T-cell (primary cell): ENCODE data around the gene ABHD17A. TPM values are rescaled to one million over a fixed set of nuclear protein-coding genes. Genes with fewer than 3 reads are reported as not detected.
"Not testable (repeated sequence)": the region's sequence is repeated elsewhere in the genome, so short reads cannot be mapped to it uniquely, and the experiment has no call there.

Experiments used
- ATAC-seq, 4 experiments: fragments of 200-7000 bp in 3 of 4; fragments of 150-1000 bp in 1 of 4; cut with Tn5 transposase; replicated peaks in 1 of 4; 1 replicate in 3 of 4; 2 replicates in 1 of 4; pipeline ENCODE4 v1.10.0; 2021; ENCODE audit warnings: moderate library complexity in 3 of 4, mild to moderate bottlenecking in 2 of 4, moderate number of reproducible peaks in 1 of 4
- CTCF ChIA-PET, 2 donors: fragments of 300-600 bp; sonication (Branson Sonifier 250); formaldehyde crosslinking; loops; one replicate each; lab custom pipeline; 2022; ENCODE audit warnings: antibody characterized with exemption in 2 of 2; lab: Charles Lee
- POLR2A ChIA-PET, 2 donors: fragments of 300-600 bp; sonication (Branson Sonifier 250); formaldehyde crosslinking; loops; one replicate each; lab custom pipeline; 2022; ENCODE audit warnings: antibody characterized with exemption in 2 of 2; lab: Charles Lee
- DNase-seq, 35 experiments: peaks; one replicate each; pipeline versions ENCODE4 v3.0.0 to v3.0.0-alpha.2; 2013 to 2023
- H3K27ac ChIP-seq: one replicate; pipeline ENCODE4 v1.5.1; 2013; ENCODE audit warnings: low read length
- H3K27me3 ChIP-seq, 2 experiments: replicated peaks in 1 of 2; 1 replicate in 1 of 2; 2 replicates in 1 of 2; pipeline versions ENCODE4 v1.6.1 to v1.7.0; 2013; ENCODE audit warnings: low read length in 1 of 2, mixed read lengths in 1 of 2; ENCODE audit not compliant: control insufficient read depth in 2 of 2, insufficient read depth in 2 of 2; ENCODE audit errors: extremely low read depth in 1 of 2
- H3K36me3 ChIP-seq, 2 donors: 1 replicate in 1 of 2; 2 replicates in 1 of 2; pipeline versions ENCODE4 v1.6.1 to v1.7.0; 2013; ENCODE audit warnings: low read length in 1 of 2; ENCODE audit not compliant: control insufficient read depth in 2 of 2, insufficient read depth in 1 of 2; ENCODE audit errors: extremely low read depth in 1 of 2
- H3K4me1 ChIP-seq, 2 experiments: 1 replicate in 1 of 2; 2 replicates in 1 of 2; pipeline versions ENCODE4 v1.6.1 to v1.7.0; 2013; ENCODE audit warnings: low read length in 2 of 2, mixed read lengths in 1 of 2; ENCODE audit not compliant: insufficient read depth in 2 of 2, control insufficient read depth in 1 of 2; ENCODE audit errors: extremely low read depth in 1 of 2
- H3K4me3 ChIP-seq, 2 donors: 1 replicate in 1 of 2; 2 replicates in 1 of 2; pipeline versions ENCODE4 v1.5.1 to v1.7.0; 2013; ENCODE audit warnings: mild to moderate bottlenecking in 2 of 2, low read length in 1 of 2, moderate library complexity in 1 of 2; ENCODE audit not compliant: control insufficient read depth in 1 of 2; ENCODE audit errors: extremely low read depth in 1 of 2
- H3K9me3 ChIP-seq: 2 replicates; pipeline ENCODE4 v1.7.0; 2013
- H3K27ac Mint-ChIP-seq, 2 donors: one replicate each; pipeline ENCODE4 v1.8.0; 2020 to 2021; ENCODE audit warnings: mild to moderate bottlenecking in 2 of 2, mixed read lengths in 2 of 2
- H3K27me3 Mint-ChIP-seq, 2 donors: one replicate each; pipeline ENCODE4 v1.8.0; 2021 to 2022; ENCODE audit warnings: mixed read lengths in 2 of 2
- H3K36me3 Mint-ChIP-seq: one replicate; pipeline ENCODE4 v1.8.0; 2021; ENCODE audit warnings: mixed read lengths
- H3K4me1 Mint-ChIP-seq, 3 donors: one replicate each; pipeline ENCODE4 v1.8.0; 2020 to 2022; ENCODE audit warnings: mixed read lengths in 3 of 3, mild to moderate bottlenecking in 1 of 3
- H3K4me3 Mint-ChIP-seq, 3 donors: one replicate each; pipeline ENCODE4 v1.8.0; 2020 to 2022; ENCODE audit warnings: mild to moderate bottlenecking in 3 of 3, mixed read lengths in 3 of 3, moderate library complexity in 3 of 3
- H3K9me3 Mint-ChIP-seq, 3 donors: one replicate each; pipeline ENCODE4 v1.8.0; 2020 to 2022; ENCODE audit warnings: mixed read lengths in 3 of 3
- WGBS: methylation state at CpG from one replicate; pipeline ENCODE4 v1.1.5; 2013; ENCODE audit warnings: missing lambda C conversion rate; ENCODE audit not compliant: insufficient coverage; 5-methylcytosine and 5-hydroxymethylcytosine counted together
- total RNA-seq, 35 experiments: library from RNA in 6 of 35; stranded (reverse) in 6 of 35; fragments of 120-200 nt in 1 of 35; gene quantifications; one replicate each; pipeline versions ENCODE4 v1.2.1 to v1.2.4 and lab custom pipeline; 2013 to 2026

Gene ABHD17A
- total RNA-seq (100 to 1,000 TPM; 136 to 185 (median 151) TPM), total RNA-seq (lab: John Stamatoyannopoulos, UW) (65.7 to 488 (median 210) reads per million in 29 experiments)
- total RNA-seq (2013) = 123 TPM

GRCh38 chr19:1885398-1886119 is at the start of gene ABHD17A:
ABHD17A (minus strand) TSS chr19:1885496; CDS start chr19:1881566, 3,930 bp downstream.
- H3K4me3 ChIP-seq = peak within 1 kb of the TSS; percentile 85 to 99
- H3K27me3 Mint-ChIP-seq = not testable (repeated sequence)
- WGBS = 19% methylated on average over 39 of the region's 46 CpGs

GRCh38 chr19:1933942-1934341 is 48.6 kb upstream of the ABHD17A start:
- H3K4me3 ChIP-seq = no peak overlapping the region
- no peak overlapping the region for H3K27ac ChIP-seq
- H3K36me3 ChIP-seq = no peaks in the 10 kb centered on the region
- peaks cover 4 to 19% of the 10 kb centered on the region in 2 experiments for H3K4me1 ChIP-seq
- ChIA-PET CTCF (no interaction called here), POLR2A (interaction anchor here (0.6 to 0.7 kb wide), 2 partner anchors 9 to 1827 kb away, joined by 3 to 4 read pairs; no protein-coding TSS in a partner anchor)
- peaks cover 21 to 34% (median 28%) of the 10 kb centered on the region in 3 donors for H3K4me1 Mint-ChIP-seq
- peaks cover 0 to 3% (median 2%) of the 10 kb centered on the region in 3 donors for H3K9me3 Mint-ChIP-seq
- DNase-seq (no peak), ATAC-seq (no peak)
- H3K4me3 Mint-ChIP-seq = no peak overlapping the region
- H3K27me3 Mint-ChIP-seq = no peaks in the 10 kb centered on the region
- 98% methylated on average over 7 of the region's 8 CpGs for WGBS
- no peaks in the 10 kb centered on the region for H3K36me3 Mint-ChIP-seq
- H3K27ac Mint-ChIP-seq = no peak overlapping the region
- no peaks in the 10 kb centered on the region for H3K9me3 ChIP-seq
- H3K27me3 ChIP-seq = peaks cover 0 to 14% of the 10 kb centered on the region in 2 experiments

More at GRCh38 chr19:1885398-1886119, at the start of gene ABHD17A:
- DNase-seq (peak; percentile 89 to 97 (median 94)), ATAC-seq (peak; percentile 73 to 87 (median 78))
- H3K36me3 ChIP-seq, H3K9me3 Mint-ChIP-seq, H3K27me3 ChIP-seq, H3K9me3 ChIP-seq: not testable (repeated sequence)
- Histone ChIP-seq H3K27ac (peak within 1 kb of the TSS; percentile 95), H3K4me1 (peaks cover 17 to 47% of the 10 kb centered on the region in 2 experiments)
- Mint-ChIP-seq H3K4me1 (peaks cover 28 to 37% (median 35%) of the 10 kb centered on the region in 3 donors), H3K27ac (peak within 1 kb of the TSS; percentile 95 to 99), H3K36me3 (peaks cover 11% of the 10 kb centered on the region), H3K4me3 (peak within 1 kb of the TSS; percentile 94 to 99 (median 97))
- ChIA-PET CTCF (interaction anchor here (0.6 to 0.7 kb wide), 2 partner anchors 18 to 37 kb away, joined by 4 to 6 read pairs; no protein-coding TSS in a partner anchor), POLR2A (interaction anchor here in 1 of 2 donors (0.6 kb wide), 2 partner anchors 12 to 16 kb away, joined by 3 to 5 read pairs; no protein-coding TSS in a partner anchor)

GRCh38 chr19:1933244-1933643 is 47.9 kb upstream of the ABHD17A start:
- 90% methylated on average over 2 of the region's 7 CpGs for WGBS

GRCh38 chr19:1932395-1932794 is 47.1 kb upstream of the ABHD17A start:
- H3K4me1 ChIP-seq = peaks cover 4 to 23% of the 10 kb centered on the region in 2 experiments
- peaks cover 29 to 43% (median 34%) of the 10 kb centered on the region in 3 donors for H3K4me1 Mint-ChIP-seq
- no peak overlapping the region for H3K4me3 ChIP-seq
- H3K9me3 ChIP-seq = no peaks in the 10 kb centered on the region
- no peak overlapping the region for H3K27ac ChIP-seq
- peaks cover 0 to 3% (median 2%) of the 10 kb centered on the region in 3 donors for H3K9me3 Mint-ChIP-seq
- H3K36me3 ChIP-seq = no peaks in the 10 kb centered on the region
- 85% methylated on average over 8 of the region's 8 CpGs for WGBS
- peaks cover 0 to 15% of the 10 kb centered on the region in 2 experiments for H3K27me3 ChIP-seq
- H3K27ac Mint-ChIP-seq = no peak overlapping the region
- ChIA-PET CTCF (interaction anchor here (0.6 to 0.7 kb wide), 3 partner anchors 9 to 49 kb away, joined by 3 to 4 read pairs (median 3); no protein-coding TSS in a partner anchor), POLR2A (interaction anchor here (0.6 kb wide), 3 partner anchors 14 to 86 kb away, joined by 3 to 5 read pairs (median 4); no protein-coding TSS in a partner anchor)
- no peak for ATAC-seq
- no peak for DNase-seq
- H3K36me3 Mint-ChIP-seq = no peaks in the 10 kb centered on the region
- no peaks in the 10 kb centered on the region for H3K27me3 Mint-ChIP-seq
- H3K4me3 Mint-ChIP-seq = no peak overlapping the region

More at GRCh38 chr19:1933244-1933643, 47.9 kb upstream of the ABHD17A start:
- no peak overlapping the region for H3K27ac Mint-ChIP-seq
- H3K4me3 ChIP-seq = no peak overlapping the region
- POLR2A ChIA-PET = no interaction called here
- H3K27me3 Mint-ChIP-seq = no peaks in the 10 kb centered on the region
- H3K9me3 ChIP-seq = no peaks in the 10 kb centered on the region
- ATAC-seq (no peak), DNase-seq (no peak)
- H3K4me1 ChIP-seq = peaks cover 4 to 18% of the 10 kb centered on the region in 2 experiments
- H3K27ac ChIP-seq = no peak overlapping the region
- H3K4me3 Mint-ChIP-seq = no peak overlapping the region
- no peaks in the 10 kb centered on the region for H3K36me3 ChIP-seq
- peaks cover 21 to 36% (median 29%) of the 10 kb centered on the region in 3 donors for H3K4me1 Mint-ChIP-seq
- H3K9me3 Mint-ChIP-seq = peaks cover 0 to 3% (median 2%) of the 10 kb centered on the region in 3 donors
- CTCF ChIA-PET = interaction anchor here in 1 of 2 donors (0.6 kb wide), 1 partner anchor 13 kb away, joined by 6 read pairs; no protein-coding TSS in a partner anchor
- no peaks in the 10 kb centered on the region for H3K36me3 Mint-ChIP-seq
- H3K27me3 ChIP-seq = peaks cover 0 to 15% of the 10 kb centered on the region in 2 experiments

- Histone ChIP-seq H3K4me1 (peaks cover 4 to 30% of the 10 kb centered on the region in 2 experiments), H3K36me3 (no peaks in the 10 kb centered on the region), H3K27me3 (peaks cover 0 to 15% of the 10 kb centered on the region in 2 experiments), H3K27ac (no peak overlapping the region), H3K9me3 (no peaks in the 10 kb centered on the region), H3K4me3 (no peak overlapping the region)
- DNase-seq (no peak), ATAC-seq (no peak)
- Mint-ChIP-seq H3K27ac (no peak overlapping the region), H3K4me1 (peaks cover 27 to 40% (median 31%) of the 10 kb centered on the region in 3 donors), H3K4me3 (no peak overlapping the region), H3K27me3 (no peaks in the 10 kb centered on the region), H3K36me3 (no peaks in the 10 kb centered on the region), H3K9me3 (peaks cover 0 to 3% (median 2%) of the 10 kb centered on the region in 3 donors)
- 93% methylated on average over 1 of the region's 1 CpG for WGBS
- ChIA-PET CTCF (no interaction called here), POLR2A (no interaction called here)
Measured at GRCh38 chr19:1931445-1931844, 46.1 kb upstream of the ABHD17A start.
